ENCODE results near the gene PCAT7.

DNA sequence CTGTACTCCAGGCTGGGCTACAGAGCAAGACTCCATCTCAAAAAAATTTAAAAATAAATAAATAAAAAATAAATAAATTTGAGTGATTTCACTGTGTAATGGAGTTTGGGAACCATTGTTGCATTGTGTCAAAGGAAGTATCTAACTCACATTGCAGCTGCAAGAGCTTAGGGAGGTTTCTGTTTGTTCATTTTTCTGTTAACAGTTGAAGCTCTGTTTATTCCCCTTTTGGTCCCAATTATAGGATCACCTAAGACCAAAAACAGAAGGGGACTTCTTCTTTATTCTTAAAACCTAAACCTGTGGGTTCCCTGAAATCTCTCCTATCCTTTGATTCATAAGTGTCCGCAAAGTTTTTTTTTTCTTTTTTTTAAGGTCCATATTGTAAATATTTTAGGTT lies 28.6 kb upstream of the PCAT7 start:
- TF ChIP-seq, protein P1, sequence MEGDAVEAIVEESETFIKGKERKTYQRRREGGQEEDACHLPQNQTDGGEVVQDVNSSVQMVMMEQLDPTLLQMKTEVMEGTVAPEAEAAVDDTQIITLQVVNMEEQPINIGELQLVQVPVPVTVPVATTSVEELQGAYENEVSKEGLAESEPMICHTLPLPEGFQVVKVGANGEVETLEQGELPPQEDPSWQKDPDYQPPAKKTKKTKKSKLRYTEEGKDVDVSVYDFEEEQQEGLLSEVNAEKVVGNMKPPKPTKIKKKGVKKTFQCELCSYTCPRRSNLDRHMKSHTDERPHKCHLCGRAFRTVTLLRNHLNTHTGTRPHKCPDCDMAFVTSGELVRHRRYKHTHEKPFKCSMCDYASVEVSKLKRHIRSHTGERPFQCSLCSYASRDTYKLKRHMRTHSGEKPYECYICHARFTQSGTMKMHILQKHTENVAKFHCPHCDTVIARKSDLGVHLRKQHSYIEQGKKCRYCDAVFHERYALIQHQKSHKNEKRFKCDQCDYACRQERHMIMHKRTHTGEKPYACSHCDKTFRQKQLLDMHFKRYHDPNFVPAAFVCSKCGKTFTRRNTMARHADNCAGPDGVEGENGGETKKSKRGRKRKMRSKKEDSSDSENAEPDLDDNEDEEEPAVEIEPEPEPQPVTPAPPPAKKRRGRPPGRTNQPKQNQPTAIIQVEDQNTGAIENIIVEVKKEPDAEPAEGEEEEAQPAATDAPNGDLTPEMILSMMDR (conservative IDR thresholded peaks at IDR 0.05; ENCODE audit: low read length) = no peak
- TF ChIP-seq EZH2phosphoT487 (IDR thresholded peaks at IDR 0.05; ENCODE audit: borderline replicate concordance, low read depth, low read length) = no peak
